Epidermal melanocyte (primary cell): ENCODE data around the gene NIPAL4.

ENCODE experiments used
- DNase-seq: peaks from one replicate; pipeline ENCODE4 v3.0.0; 2011; ENCODE audit warnings: low spot score; ENCODE audit not compliant: insufficient read length

Gene NIPAL4

GRCh38 chr5:157485340-157485739 is 25.3 kb downstream of the NIPAL4 start:
- DNase-seq: no peak

GRCh38 chr5:157485811-157486210 is 25.8 kb downstream of the NIPAL4 start:
- DNase-seq: no peak

GRCh38 chr5:157486221-157486681 is 26.2 kb downstream of the NIPAL4 start:
- no peak for DNase-seq

- DNase-seq: no peak
Measured at GRCh38 chr5:157486861-157487260, 26.8 kb downstream of the NIPAL4 start.

- no peak for DNase-seq
Measured at GRCh38 chr5:157487358-157487757, 27.3 kb downstream of the NIPAL4 start.

- no peak for DNase-seq
Measured at GRCh38 chr5:157491471-157491995, 31.5 kb downstream of the NIPAL4 start.

- DNase-seq: no peak
Measured at GRCh38 chr5:157492886-157493285, 32.9 kb downstream of the NIPAL4 start.

- no peak for DNase-seq
Measured at GRCh38 chr5:157494178-157494832, 34.3 kb downstream of the NIPAL4 start.

GRCh38 chr5:157496864-157497263 is 36.9 kb downstream of the NIPAL4 start:
- no peak for DNase-seq

GRCh38 chr5:157497875-157498611 is 38.0 kb downstream of the NIPAL4 start:
- no peak for DNase-seq

GRCh38 chr5:157502143-157502647 is 42.2 kb downstream of the NIPAL4 start:
- DNase-seq: no peak

GRCh38 chr5:157504053-157504452 is 44.0 kb downstream of the NIPAL4 start:
- no peak for DNase-seq

- DNase-seq: no peak
Measured at GRCh38 chr5:157505496-157505895, 45.5 kb downstream of the NIPAL4 start.

GRCh38 chr5:157506066-157506590 is 46.1 kb downstream of the NIPAL4 start:
- no peak for DNase-seq

GRCh38 chr5:157506981-157507780 is 47.2 kb downstream of the NIPAL4 start:
- no peak for DNase-seq

GRCh38 chr5:157509093-157509492 is 49.1 kb downstream of the NIPAL4 start:
- no peak for DNase-seq

- DNase-seq: no peak
Measured at GRCh38 chr5:157509587-157509986, 49.6 kb downstream of the NIPAL4 start.

GRCh38 chr5:157510682-157511081 is 50.7 kb downstream of the NIPAL4 start:
- DNase-seq: no peak

GRCh38 chr5:157511651-157512644 is 51.9 kb downstream of the NIPAL4 start:
- peak; percentile 73 for DNase-seq

GRCh38 chr5:157513182-157513581 is 53.2 kb downstream of the NIPAL4 start:
- DNase-seq: no peak
